NCI-H748 treated with DMSO at 0.1 percent for 48 hours (cell line): ENCODE measurements around the gene CTSC.

ENCODE experiments used
- DNase-seq: peaks from one replicate; lab custom pipeline; 2025; lab: John Stamatoyannopoulos, UW

Gene CTSC

GRCh38 chr11:88337181-88337986 is at the start of gene CTSC:
CTSC (minus strand) TSS chr11:88337736; CDS start chr11:88337672, 64 bp downstream.
- no peak for DNase-seq

- no peak for DNase-seq
These were observed 47.1 kb upstream of the CTSC start for GRCh38 chr11:88384669-88385005.

GRCh38 chr11:88384004-88384668 is 46.6 kb upstream of the CTSC start:
- no peak for DNase-seq

- DNase-seq, result no peak
These were observed 45.9 kb upstream of the CTSC start for GRCh38 chr11:88383447-88383846.

DNA sequence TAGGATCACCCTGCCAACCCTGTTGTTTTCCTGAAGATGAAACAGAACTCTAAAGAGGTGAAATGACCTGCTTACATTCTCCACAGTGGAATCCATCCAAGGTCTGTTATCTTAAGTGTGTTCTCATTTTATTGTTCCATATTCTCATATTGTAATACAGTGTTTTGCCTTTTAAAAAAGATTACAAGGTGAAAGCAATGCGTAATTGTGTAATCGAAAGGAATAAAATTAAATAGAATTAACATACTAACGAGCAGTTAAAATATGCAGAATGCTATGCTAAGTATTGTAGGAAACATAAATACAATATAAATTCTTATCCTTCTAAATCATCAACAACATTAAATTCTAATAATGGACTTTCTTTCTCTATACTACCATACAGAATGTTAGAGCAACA is 41.6 kb upstream of the CTSC start:
- DNase-seq, result no peak

DNA sequence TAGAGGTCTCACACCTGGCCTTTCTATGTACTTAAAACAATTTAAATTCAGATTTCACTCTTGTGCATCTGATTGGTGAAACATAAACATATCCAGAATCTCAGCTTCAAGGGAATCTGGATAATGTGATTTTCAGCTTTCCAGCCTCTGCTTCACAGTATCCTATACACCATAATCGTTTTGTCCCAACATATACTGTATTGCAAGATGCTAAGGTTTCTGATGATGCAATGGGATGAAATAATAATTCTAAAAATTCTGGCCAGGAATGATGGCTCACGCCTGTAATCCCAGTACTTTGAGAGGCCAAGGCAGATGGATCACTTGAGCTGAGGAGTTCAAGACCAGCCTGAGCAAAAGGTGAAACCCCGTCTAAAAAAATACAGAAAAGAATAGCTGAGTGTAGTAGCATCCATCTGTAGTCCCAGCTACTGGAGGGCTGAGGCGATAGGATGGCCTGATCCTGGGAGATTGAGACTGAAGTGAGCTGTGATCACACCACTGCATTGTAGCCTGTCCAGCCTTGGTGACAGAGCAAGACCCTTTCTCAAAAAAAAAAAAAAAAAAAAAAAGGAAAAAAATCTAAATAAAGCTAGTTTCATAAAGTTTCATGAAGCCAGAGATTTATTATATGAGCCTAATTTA is 41.0 kb upstream of the CTSC start:
- DNase-seq, result no peak

GRCh38 chr11:88377646-88378045 is 40.1 kb upstream of the CTSC start:
- no peak for DNase-seq

DNA sequence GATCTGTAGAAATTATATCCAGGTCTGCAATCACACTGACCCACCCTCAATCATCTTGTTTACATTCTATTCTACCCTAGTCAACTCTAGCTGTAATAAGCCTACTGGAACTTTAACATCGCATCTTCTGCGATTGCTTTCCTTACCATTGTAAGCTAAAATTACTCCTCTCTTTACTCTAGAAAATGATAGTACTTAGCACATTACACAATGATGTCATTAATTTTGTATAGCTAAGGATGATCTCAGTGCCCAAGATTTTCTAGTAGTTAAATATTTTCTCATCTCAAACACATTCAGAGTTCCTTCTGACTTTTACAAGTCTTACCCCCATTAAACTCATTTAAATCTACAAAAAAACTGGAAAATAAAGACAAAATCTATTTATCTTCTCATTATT is 39.6 kb upstream of the CTSC start:
- no peak for DNase-seq

DNA sequence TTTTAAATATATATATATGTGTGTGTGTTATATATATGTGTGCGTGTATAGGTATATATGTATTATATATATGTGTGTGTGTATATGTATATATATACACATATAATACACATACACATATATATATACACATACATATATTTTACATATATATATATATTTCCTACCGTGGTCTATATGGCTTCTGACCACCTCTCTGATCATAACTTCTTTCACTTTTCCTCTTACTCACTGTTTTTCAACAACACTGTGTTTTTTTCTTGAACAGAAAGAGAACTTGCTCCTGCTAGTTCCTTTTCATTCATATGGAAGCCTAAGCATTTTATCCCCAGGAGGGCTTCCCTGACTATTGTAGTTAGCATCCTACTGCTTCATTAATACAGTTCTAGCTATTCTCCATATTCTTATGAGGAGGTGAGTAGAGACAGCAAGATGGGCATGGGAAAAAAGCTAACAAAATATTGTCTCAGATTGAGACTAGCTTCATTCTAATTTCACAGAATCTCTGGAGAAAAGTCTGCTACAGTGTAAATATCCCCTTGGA is 38.5 kb upstream of the CTSC start:
- DNase-seq, result no peak

DNA sequence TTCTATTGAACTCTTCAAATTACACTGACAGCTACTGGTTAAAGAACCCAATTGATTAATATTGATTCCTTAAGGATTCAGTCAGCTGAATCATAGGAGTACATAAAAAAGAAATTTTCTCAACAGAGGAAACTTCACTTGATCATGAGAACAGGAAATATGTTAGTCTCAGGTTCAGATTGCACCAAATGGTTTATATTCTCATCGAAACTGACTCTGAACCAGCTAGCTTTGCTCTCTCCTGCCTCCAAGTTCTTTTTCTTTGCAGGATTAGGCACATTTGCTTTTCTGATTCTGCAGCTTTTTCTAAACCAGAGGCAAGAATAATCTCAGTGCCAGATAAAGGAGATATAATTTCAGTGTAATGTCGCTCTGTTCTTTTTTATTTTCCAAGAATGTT is 33.2 kb upstream of the CTSC start:
- no peak for DNase-seq

- DNase-seq, result no peak
These were observed 29.8 kb upstream of the CTSC start for GRCh38 chr11:88367310-88367709.

GRCh38 chr11:88363648-88364065 is 26.1 kb upstream of the CTSC start:
- DNase-seq, result no peak

- no peak for DNase-seq
These were observed 25.5 kb upstream of the CTSC start for GRCh38 chr11:88363004-88363403.

GRCh38 chr11:88360141-88360540 is 22.6 kb upstream of the CTSC start:
- no peak for DNase-seq

- no peak for DNase-seq
These were observed 22.0 kb upstream of the CTSC start for GRCh38 chr11:88359541-88359940.

- DNase-seq, result no peak
These were observed 21.6 kb upstream of the CTSC start for GRCh38 chr11:88359114-88359513.

- DNase-seq, result no peak
These were observed 20.5 kb upstream of the CTSC start for GRCh38 chr11:88358040-88358431.

DNA sequence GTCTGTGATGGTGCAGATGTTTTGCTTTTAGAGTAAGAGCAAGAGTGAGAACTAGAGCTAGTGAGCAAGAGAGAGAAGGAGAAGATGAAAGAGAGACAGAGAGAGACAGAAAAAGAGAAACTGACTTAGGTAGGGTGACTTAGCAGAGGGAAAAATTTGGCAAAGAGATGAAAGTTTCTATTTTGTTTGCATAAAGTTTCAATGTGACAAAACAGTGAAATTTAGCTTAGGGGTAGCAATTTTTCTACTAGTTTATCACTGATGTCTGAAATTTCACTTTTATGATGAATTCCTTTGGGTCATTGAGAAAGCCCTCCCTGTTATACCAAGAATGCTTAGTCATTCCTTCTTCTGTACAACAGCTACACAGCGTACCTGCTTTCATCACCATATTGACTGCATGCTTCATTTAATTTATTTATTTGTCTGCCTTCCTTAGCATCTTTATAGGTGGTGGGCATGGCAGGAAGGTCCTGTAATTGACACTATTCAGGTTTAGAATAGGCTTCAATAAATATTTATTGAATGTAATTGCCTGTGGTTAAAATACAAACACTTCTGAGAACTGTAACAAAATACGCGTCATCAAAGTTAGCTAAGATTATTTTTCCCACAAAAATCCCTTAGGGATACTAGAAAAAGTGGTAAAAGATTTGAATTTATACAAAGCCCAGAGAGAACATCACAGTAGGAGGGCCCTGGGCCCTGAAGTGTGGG is 19.9 kb upstream of the CTSC start:
- no peak for DNase-seq

GRCh38 chr11:88355887-88356286 is 18.4 kb upstream of the CTSC start:
- no peak for DNase-seq

- no peak for DNase-seq
These were observed 17.4 kb upstream of the CTSC start for GRCh38 chr11:88354912-88355311.

GRCh38 chr11:88353835-88354496 is 16.4 kb upstream of the CTSC start:
- DNase-seq, result no peak

DNA sequence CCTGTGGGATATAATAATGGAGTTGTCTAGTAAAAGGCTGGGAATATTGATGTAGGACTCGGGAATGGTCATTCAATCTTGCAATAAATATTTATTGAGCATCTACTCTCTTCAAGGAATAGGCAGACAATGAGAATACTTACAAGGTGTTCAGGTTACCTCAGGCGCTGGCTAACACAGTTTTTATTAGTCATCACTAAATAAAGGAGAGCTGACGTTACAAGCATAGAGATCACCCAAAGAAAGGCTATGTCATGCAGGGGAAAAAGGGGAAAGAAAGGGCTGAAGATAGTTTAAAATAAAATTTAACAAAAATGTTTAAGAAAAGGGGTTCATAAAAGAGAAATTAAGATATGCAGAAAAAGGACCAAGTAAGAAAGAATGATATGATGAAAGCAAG is 15.8 kb upstream of the CTSC start:
- DNase-seq, result no peak
